GM12878 (cell line): ENCODE results near the gene TP53RK. TPM values are rescaled to one million over a fixed set of nuclear protein-coding genes. Genes with fewer than 3 reads are reported as not detected.

Experiments
- ATAC-seq: fragments of 200-7000 bp; cut with Tn5 transposase; 3 replicates; pipeline ENCODE4 v1.9.1; 2020; ENCODE audit warnings: mild to moderate bottlenecking, moderate library complexity
- BruUV-seq: library from RNA; stranded (reverse); fragments of 400-500 nt; replicated peaks from 2 replicates; lab custom pipeline; 2021; lab: Mats Ljungman, UMichigan
- CTCF ChIA-PET: fragments of 300-600 bp; sonication (Branson Sonifier 250); formaldehyde crosslinking; extraction: SDS; loops from one replicate; lab custom pipeline; 2021; ENCODE audit warnings: inconsistent platforms; lab: Yijun Ruan, JAX
- POLR2A ChIA-PET: fragments of 350-600 bp; formaldehyde crosslinking; extraction: SDS; loops from one replicate; lab custom pipeline; 2021; ENCODE audit warnings: inconsistent platforms; lab: Charles Lee
- RAD21 ChIA-PET: fragments of 300-600 bp; sonication (Branson Sonifier 250); formaldehyde crosslinking; loops from one replicate; lab custom pipeline; 2023; ENCODE audit warnings: antibody characterized with exemption; ENCODE audit not compliant: unreplicated experiment; lab: Charles Lee
- SMC1A ChIA-PET: fragments of 300-600 bp; sonication (Branson Sonifier 250); formaldehyde crosslinking; loops from one replicate; lab custom pipeline; 2023; ENCODE audit not compliant: unreplicated experiment, uncharacterized antibody; lab: Charles Lee
- DNase-seq: peaks from one replicate; pipeline ENCODE4 v3.0.0-alpha.2; 2011; ENCODE audit warnings: low read depth, low spot score
- FAIRE-seq: peaks from 3 replicates; lab custom pipeline; 2011; peaks lifted over from hg19 to GRCh38; lab: Jason Lieb, UNC
- H2AFZ ChIP-seq: 2 replicates; pipeline ENCODE4 v1.6.0; 2011; ENCODE audit warnings: low read depth, low read length, control low read depth; ENCODE audit not compliant: control insufficient read depth
- H3K27ac ChIP-seq: 2 replicates; pipeline ENCODE4 v1.5.1; 2011; ENCODE audit warnings: control low read depth; ENCODE audit not compliant: control insufficient read depth, insufficient read depth
- H3K27me3 ChIP-seq, 2 experiments: replicated peaks in 1 of 2; 2 replicates each; pipeline versions ENCODE4 v1.6.0 to v1.6.1; 2011; ENCODE audit warnings: low read length in 1 of 2; ENCODE audit not compliant: control insufficient read depth in 2 of 2, insufficient read depth in 2 of 2
- H3K36me3 ChIP-seq, 2 experiments: 2 replicates each; pipeline ENCODE4 v1.5.1; 2011; ENCODE audit warnings: low read length in 1 of 2; ENCODE audit not compliant: control insufficient read depth in 2 of 2, insufficient read depth in 2 of 2
- H3K4me1 ChIP-seq: 2 replicates; pipeline ENCODE4 v1.6.1; 2011; ENCODE audit warnings: mild to moderate bottlenecking, low read length, moderate library complexity, mixed read lengths; ENCODE audit not compliant: control insufficient read depth, insufficient read depth
- H3K4me2 ChIP-seq: 2 replicates; pipeline ENCODE4 v1.6.0; 2011; ENCODE audit warnings: control low read depth; ENCODE audit not compliant: control insufficient read depth, insufficient read depth
- H3K4me3 ChIP-seq: fragments of 200-600 bp; sonication (generic); 2 replicates; pipeline ENCODE4 v1.5.1; 2016
- H3K79me2 ChIP-seq: 2 replicates; pipeline ENCODE4 v1.6.0; 2011; ENCODE audit warnings: low read length; ENCODE audit not compliant: control insufficient read depth, insufficient read depth
- H3K9ac ChIP-seq: 2 replicates; pipeline ENCODE4 v1.8.0; 2011; ENCODE audit warnings: low read length, control low read depth, mixed read lengths; ENCODE audit not compliant: control insufficient read depth, insufficient read depth
- H3K9me3 ChIP-seq: replicated peaks from 3 replicates; pipeline ENCODE4 v1.5.1; 2011; ENCODE audit warnings: mild to moderate bottlenecking, low read length; ENCODE audit not compliant: control insufficient read depth, insufficient read depth
- H4K20me1 ChIP-seq: 2 replicates; pipeline ENCODE4 v1.6.0; 2011; ENCODE audit not compliant: control insufficient read depth, insufficient read depth
- EP300 ChIP-seq, 2 experiments: fragments of 150-350 bp in 1 of 2; IDR thresholded peaks; 2 replicates each; pipeline ENCODE4 v1.6.1; 2011 to 2012; ENCODE audit warnings: low read depth in 2 of 2, low read length in 2 of 2, borderline replicate concordance in 1 of 2, improper control_type of control experiment in 1 of 2, inconsistent platforms in 1 of 2; ENCODE audit not compliant: control insufficient read depth in 1 of 2
- ZNF217 ChIP-seq: fragments of 450-650 bp; IDR thresholded peaks from 2 replicates; pipeline ENCODE4 v1.6.1; 2017; ENCODE audit warnings: antibody characterized with exemption, mild to moderate bottlenecking
- ZNF24 ChIP-seq: fragments of 450-650 bp; IDR thresholded peaks from 2 replicates; pipeline ENCODE4 v1.6.1; 2017; ENCODE audit warnings: antibody characterized with exemption, mild to moderate bottlenecking
- WGBS: methylation state at CpG from one replicate; pipeline ENCODE4 v1.1.6; 2016; ENCODE audit warnings: low lambda C conversion rate; ENCODE audit not compliant: insufficient replicate concordance, insufficient coverage; ENCODE audit errors: missing lambda C conversion rate; 5-methylcytosine and 5-hydroxymethylcytosine counted together
- in situ Hi-C: fragments of 300-500 bp; cut with MboI; formaldehyde crosslinking; loops from 9 replicates; pipeline ENCODE4 v1.14.3; 2018; ENCODE audit warnings: mixed read lengths
- intact Hi-C: fragments of 100-400 bp; cut with micrococcal nuclease; formaldehyde crosslinking; loops from one replicate; pipeline ENCODE4 v1.14.2; 2022; ENCODE audit not compliant: unreplicated experiment
- polyA plus RNA-seq, 11 experiments: library from polyadenylated mRNA; depleted of rRNA in 4 of 11; unstranded in 6 of 11; stranded (reverse) in 5 of 11; fragments of >200 nt; fragmentation: Nextera tagmentation in 4 of 11; fragmentation: Illumina TruSeq in 1 of 11; extraction: Ambion mirVana in 4 of 11; extraction: Trizol in 1 of 11; gene quantifications; 1 replicate in 1 of 11; 2 replicates in 10 of 11; pipeline versions ENCODE4 v1.2.1 to v1.2.3, GENCODE V29; 2011 to 2016; ENCODE audit warnings: inconsistent platforms in 2 of 11, missing spikeins in 2 of 11, low read depth in 1 of 11
- total RNA-seq, 4 experiments: library from RNA; depleted of rRNA in 3 of 4; stranded (reverse); fragments of >200 nt in 3 of 4; fragmentation: Illumina TruSeq in 1 of 4; extraction: Trizol in 1 of 4; gene quantifications; 2 replicates each; pipeline versions ENCODE4 v1.2.1 to v1.2.3, GENCODE V29; 2013 to 2021
- TF ChIP-seq, protein P1 (sequence below): fragments of 450-650 bp; IDR thresholded peaks from 2 replicates; pipeline ENCODE4 v1.6.1; 2017; ENCODE audit warnings: mild to moderate bottlenecking
- TF ChIP-seq, protein P2 (sequence below): fragments of 450-650 bp; IDR thresholded peaks from 2 replicates; pipeline ENCODE4 v1.6.1; 2016; ENCODE audit warnings: mild to moderate bottlenecking, moderate library complexity, borderline replicate concordance
- TF ChIP-seq, protein P3 (sequence below): IDR thresholded peaks from 2 replicates; pipeline ENCODE4 v1.6.1; 2012; ENCODE audit warnings: low read depth, low read length, improper control_type of control experiment
- TF ChIP-seq, protein P4 (sequence below): fragments of 450-650 bp; IDR thresholded peaks from 2 replicates; pipeline ENCODE4 v1.6.1; 2017; ENCODE audit warnings: antibody characterized with exemption, mild to moderate bottlenecking, moderate library complexity

TP53RK gene
- total and polyA plus RNA-seq, 10 of the 15 experiments (the other 5 are each of a cell fraction or from before 2014, with no cell fraction given), result 3.8 to 23.1 (median 16.1) TPM

- H3K9me3 ChIP-seq, result no peaks in the 10 kb centered on the region
- no peak overlapping the region for H3K9ac ChIP-seq
- no peaks in the 10 kb centered on the region for H3K36me3 ChIP-seq
- no peak for ATAC-seq
- peaks cover 0 to 2% of the 10 kb centered on the region in 2 experiments; a peak in 2 of 4 replicates for H3K27me3 ChIP-seq
- ChIA-PET RAD21 (no interaction called here), SMC1A (interaction anchor here (0.8 kb wide), 1 partner anchor 33 kb away, joined by 4 read pairs; no protein-coding TSS in a partner anchor), CTCF (interaction anchor here (0.9 to 1.1 kb wide), 2 partner anchors 31 to 126 kb away, joined by 3 to 5 read pairs; no protein-coding TSS in a partner anchor), POLR2A (no interaction called here)
- in situ Hi-C loops (no loop called here), intact Hi-C loops (no loop called here)
- no peak overlapping the region for H2AFZ ChIP-seq
- H3K4me3 ChIP-seq, result no peak overlapping the region
- H3K4me2 ChIP-seq, result no peak overlapping the region
- 81% methylated on average over 9 of the region's 9 CpGs for WGBS
- FAIRE-seq, result no peak
- no peaks in the 10 kb centered on the region for H4K20me1 ChIP-seq
- no peaks in the 10 kb centered on the region for H3K4me1 ChIP-seq
- no peak overlapping the region for H3K27ac ChIP-seq
- TF ChIP-seq, protein P1, sequence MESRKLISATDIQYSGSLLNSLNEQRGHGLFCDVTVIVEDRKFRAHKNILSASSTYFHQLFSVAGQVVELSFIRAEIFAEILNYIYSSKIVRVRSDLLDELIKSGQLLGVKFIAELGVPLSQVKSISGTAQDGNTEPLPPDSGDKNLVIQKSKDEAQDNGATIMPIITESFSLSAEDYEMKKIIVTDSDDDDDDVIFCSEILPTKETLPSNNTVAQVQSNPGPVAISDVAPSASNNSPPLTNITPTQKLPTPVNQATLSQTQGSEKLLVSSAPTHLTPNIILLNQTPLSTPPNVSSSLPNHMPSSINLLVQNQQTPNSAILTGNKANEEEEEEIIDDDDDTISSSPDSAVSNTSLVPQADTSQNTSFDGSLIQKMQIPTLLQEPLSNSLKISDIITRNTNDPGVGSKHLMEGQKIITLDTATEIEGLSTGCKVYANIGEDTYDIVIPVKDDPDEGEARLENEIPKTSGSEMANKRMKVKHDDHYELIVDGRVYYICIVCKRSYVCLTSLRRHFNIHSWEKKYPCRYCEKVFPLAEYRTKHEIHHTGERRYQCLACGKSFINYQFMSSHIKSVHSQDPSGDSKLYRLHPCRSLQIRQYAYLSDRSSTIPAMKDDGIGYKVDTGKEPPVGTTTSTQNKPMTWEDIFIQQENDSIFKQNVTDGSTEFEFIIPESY, result no peak
- TF ChIP-seq ZNF217 (no peak), ZNF24 (no peak), EP300 (IDR thresholded peaks at IDR 0.05; ENCODE audit: borderline replicate concordance in 1 of 2, control insufficient read depth in 1 of 2, low read depth in 2 of 2, low read length in 2 of 2) (no peak)
- TF ChIP-seq, protein P2, sequence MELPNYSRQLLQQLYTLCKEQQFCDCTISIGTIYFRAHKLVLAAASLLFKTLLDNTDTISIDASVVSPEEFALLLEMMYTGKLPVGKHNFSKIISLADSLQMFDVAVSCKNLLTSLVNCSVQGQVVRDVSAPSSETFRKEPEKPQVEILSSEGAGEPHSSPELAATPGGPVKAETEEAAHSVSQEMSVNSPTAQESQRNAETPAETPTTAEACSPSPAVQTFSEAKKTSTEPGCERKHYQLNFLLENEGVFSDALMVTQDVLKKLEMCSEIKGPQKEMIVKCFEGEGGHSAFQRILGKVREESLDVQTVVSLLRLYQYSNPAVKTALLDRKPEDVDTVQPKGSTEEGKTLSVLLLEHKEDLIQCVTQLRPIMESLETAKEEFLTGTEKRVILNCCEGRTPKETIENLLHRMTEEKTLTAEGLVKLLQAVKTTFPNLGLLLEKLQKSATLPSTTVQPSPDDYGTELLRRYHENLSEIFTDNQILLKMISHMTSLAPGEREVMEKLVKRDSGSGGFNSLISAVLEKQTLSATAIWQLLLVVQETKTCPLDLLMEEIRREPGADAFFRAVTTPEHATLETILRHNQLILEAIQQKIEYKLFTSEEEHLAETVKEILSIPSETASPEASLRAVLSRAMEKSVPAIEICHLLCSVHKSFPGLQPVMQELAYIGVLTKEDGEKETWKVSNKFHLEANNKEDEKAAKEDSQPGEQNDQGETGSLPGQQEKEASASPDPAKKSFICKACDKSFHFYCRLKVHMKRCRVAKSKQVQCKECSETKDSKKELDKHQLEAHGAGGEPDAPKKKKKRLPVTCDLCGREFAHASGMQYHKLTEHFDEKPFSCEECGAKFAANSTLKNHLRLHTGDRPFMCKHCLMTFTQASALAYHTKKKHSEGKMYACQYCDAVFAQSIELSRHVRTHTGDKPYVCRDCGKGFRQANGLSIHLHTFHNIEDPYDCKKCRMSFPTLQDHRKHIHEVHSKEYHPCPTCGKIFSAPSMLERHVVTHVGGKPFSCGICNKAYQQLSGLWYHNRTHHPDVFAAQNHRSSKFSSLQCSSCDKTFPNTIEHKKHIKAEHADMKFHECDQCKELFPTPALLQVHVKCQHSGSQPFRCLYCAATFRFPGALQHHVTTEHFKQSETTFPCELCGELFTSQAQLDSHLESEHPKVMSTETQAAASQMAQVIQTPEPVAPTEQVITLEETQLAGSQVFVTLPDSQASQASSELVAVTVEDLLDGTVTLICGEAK, result no peak
- TF ChIP-seq, protein P3, sequence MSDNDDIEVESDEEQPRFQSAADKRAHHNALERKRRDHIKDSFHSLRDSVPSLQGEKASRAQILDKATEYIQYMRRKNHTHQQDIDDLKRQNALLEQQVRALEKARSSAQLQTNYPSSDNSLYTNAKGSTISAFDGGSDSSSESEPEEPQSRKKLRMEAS, result no peak
- TF ChIP-seq, protein P4, sequence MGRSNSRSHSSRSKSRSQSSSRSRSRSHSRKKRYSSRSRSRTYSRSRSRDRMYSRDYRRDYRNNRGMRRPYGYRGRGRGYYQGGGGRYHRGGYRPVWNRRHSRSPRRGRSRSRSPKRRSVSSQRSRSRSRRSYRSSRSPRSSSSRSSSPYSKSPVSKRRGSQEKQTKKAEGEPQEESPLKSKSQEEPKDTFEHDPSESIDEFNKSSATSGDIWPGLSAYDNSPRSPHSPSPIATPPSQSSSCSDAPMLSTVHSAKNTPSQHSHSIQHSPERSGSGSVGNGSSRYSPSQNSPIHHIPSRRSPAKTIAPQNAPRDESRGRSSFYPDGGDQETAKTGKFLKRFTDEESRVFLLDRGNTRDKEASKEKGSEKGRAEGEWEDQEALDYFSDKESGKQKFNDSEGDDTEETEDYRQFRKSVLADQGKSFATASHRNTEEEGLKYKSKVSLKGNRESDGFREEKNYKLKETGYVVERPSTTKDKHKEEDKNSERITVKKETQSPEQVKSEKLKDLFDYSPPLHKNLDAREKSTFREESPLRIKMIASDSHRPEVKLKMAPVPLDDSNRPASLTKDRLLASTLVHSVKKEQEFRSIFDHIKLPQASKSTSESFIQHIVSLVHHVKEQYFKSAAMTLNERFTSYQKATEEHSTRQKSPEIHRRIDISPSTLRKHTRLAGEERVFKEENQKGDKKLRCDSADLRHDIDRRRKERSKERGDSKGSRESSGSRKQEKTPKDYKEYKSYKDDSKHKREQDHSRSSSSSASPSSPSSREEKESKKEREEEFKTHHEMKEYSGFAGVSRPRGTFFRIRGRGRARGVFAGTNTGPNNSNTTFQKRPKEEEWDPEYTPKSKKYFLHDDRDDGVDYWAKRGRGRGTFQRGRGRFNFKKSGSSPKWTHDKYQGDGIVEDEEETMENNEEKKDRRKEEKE, result no peak
- no TSS peak for BruUV-seq
- H3K79me2 ChIP-seq, result no peaks in the 10 kb centered on the region
- DNase-seq, result no peak
Observed at GRCh38 chr20:46649965-46650542, 39.2 kb downstream of the TP53RK start.
